ENCODE results near the gene GPR78.

The GPR78 gene

DNA sequence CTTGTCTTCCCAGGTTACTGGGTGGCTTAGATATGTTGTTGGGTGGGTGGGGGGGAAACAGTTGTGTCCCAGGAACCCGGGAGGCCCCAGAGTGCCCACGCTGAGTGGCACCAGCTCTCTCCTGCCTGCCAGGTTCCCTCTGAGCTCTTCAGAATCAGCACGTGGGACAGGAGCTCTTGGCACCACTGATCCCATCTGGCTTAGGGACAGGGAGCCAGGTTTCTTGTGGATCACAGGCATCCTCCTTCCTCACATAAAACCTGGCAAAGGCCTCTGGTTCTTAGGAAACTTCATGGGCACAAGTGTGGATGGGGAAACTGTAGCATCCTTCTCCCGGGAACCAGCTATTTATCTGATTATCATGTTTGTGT, 3.4 kb downstream of the GPR78 start:
- TF ChIP-seq POLR2AphosphoS5 (IDR thresholded peaks at IDR 0.05; ENCODE audit: low read depth, low read length) (no peak), TAF1 (IDR thresholded peaks at IDR 0.05; ENCODE audit: borderline replicate concordance, insufficient read depth, low read length) (no peak), SIN3A (IDR thresholded peaks at IDR 0.05; ENCODE audit: borderline replicate concordance, insufficient read depth, low read length) (no peak), FOXP2 (optimal IDR thresholded peaks at IDR 0.05; ENCODE audit: borderline replicate concordance, extremely low read depth, extremely low read length, insufficient read depth) (no peak)
- TF ChIP-seq, protein P1, sequence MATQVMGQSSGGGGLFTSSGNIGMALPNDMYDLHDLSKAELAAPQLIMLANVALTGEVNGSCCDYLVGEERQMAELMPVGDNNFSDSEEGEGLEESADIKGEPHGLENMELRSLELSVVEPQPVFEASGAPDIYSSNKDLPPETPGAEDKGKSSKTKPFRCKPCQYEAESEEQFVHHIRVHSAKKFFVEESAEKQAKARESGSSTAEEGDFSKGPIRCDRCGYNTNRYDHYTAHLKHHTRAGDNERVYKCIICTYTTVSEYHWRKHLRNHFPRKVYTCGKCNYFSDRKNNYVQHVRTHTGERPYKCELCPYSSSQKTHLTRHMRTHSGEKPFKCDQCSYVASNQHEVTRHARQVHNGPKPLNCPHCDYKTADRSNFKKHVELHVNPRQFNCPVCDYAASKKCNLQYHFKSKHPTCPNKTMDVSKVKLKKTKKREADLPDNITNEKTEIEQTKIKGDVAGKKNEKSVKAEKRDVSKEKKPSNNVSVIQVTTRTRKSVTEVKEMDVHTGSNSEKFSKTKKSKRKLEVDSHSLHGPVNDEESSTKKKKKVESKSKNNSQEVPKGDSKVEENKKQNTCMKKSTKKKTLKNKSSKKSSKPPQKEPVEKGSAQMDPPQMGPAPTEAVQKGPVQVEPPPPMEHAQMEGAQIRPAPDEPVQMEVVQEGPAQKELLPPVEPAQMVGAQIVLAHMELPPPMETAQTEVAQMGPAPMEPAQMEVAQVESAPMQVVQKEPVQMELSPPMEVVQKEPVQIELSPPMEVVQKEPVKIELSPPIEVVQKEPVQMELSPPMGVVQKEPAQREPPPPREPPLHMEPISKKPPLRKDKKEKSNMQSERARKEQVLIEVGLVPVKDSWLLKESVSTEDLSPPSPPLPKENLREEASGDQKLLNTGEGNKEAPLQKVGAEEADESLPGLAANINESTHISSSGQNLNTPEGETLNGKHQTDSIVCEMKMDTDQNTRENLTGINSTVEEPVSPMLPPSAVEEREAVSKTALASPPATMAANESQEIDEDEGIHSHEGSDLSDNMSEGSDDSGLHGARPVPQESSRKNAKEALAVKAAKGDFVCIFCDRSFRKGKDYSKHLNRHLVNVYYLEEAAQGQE (IDR thresholded peaks at IDR 0.05; ENCODE audit: insufficient read depth in 1 of 2, low read depth in 2 of 2, low read length in 2 of 2): no peak

DNA sequence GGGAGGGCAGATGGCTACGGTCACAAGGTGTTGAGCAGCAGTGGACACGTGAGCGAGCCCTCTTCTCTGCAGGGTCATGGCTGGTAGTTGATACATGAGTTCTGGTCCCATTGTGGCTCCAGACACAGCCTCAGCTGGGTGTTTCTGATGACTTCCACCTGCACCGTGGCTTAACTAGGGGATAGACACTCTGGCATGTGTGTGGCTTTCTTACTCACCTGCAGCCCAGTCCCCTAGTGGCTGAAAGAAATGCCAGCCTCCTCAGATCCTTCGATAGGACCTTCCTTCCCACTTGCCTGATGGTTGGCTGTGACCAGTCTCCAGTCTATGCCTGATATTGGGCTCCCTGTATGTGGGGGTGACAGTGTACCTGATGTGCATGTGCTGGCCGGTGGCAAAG, 5.0 kb downstream of the GPR78 start:
- no peak for TF ChIP-seq POLR2AphosphoS5 (IDR thresholded peaks at IDR 0.05; ENCODE audit: low read depth, low read length)
- TF ChIP-seq TAF1 (IDR thresholded peaks at IDR 0.05; ENCODE audit: borderline replicate concordance, insufficient read depth, low read length): no peak
- no peak for TF ChIP-seq FOXP2 (optimal IDR thresholded peaks at IDR 0.05; ENCODE audit: borderline replicate concordance, extremely low read depth, extremely low read length, insufficient read depth)
- TF ChIP-seq SIN3A (IDR thresholded peaks at IDR 0.05; ENCODE audit: borderline replicate concordance, insufficient read depth, low read length): no peak
- TF ChIP-seq, protein P1 (IDR thresholded peaks at IDR 0.05; ENCODE audit: insufficient read depth in 1 of 2, low read depth in 2 of 2, low read length in 2 of 2): no peak

DNA sequence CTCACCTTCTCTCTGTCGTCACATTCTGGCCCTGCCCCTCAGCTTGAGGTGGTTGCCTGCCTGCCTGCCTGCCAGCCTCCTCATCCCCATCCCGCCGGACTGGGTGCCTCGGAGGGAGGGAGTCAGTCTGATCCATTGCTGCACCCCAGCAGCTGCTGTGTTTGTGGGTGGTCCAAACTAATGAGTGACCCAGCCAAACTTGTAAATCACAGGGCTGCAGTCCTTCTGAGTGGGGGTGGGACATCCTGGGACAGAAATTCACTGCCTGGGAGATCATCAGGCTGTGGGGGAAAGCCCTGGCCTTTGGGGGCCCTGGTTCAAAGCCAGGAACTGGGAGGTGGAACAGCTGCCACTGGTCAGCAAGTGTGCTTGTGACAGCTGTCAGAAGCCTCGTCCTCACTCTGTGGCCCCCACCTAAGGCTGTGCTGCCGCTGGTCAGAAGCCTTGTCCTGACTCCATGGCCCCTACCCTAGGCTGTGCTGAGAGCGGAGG, 5.6 kb downstream of the GPR78 start:
- TF ChIP-seq POLR2AphosphoS5 (IDR thresholded peaks at IDR 0.05; ENCODE audit: low read depth, low read length): no peak

DNA sequence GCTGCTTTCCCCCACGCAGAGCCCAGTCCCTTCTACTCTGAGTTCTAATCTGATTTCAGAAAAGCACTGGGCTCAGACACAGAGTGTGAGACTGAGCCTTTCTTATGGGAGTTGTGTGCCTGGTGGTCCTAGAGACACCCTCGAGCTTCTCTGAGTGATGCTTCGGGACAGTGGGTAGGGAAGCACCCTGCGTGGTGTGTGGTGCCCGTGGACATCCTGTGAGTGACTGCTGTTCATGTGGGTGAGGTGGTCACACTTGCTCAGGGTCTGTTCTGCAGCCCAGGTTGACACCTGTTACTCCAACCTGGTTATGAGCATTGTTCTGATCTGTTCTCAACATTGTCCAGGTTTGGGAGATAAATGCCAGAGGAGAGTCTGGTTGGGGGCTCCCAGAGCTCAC, 6.1 kb downstream of the GPR78 start:
- no peak for TF ChIP-seq TAF1 (IDR thresholded peaks at IDR 0.05; ENCODE audit: borderline replicate concordance, insufficient read depth, low read length)
- TF ChIP-seq SIN3A (IDR thresholded peaks at IDR 0.05; ENCODE audit: borderline replicate concordance, insufficient read depth, low read length): no peak
- TF ChIP-seq POLR2AphosphoS5 (IDR thresholded peaks at IDR 0.05; ENCODE audit: low read depth, low read length): no peak
- TF ChIP-seq, protein P1 (IDR thresholded peaks at IDR 0.05; ENCODE audit: insufficient read depth in 1 of 2, low read depth in 2 of 2, low read length in 2 of 2): no peak
- no peak for TF ChIP-seq FOXP2 (optimal IDR thresholded peaks at IDR 0.05; ENCODE audit: borderline replicate concordance, extremely low read depth, extremely low read length, insufficient read depth)

DNA sequence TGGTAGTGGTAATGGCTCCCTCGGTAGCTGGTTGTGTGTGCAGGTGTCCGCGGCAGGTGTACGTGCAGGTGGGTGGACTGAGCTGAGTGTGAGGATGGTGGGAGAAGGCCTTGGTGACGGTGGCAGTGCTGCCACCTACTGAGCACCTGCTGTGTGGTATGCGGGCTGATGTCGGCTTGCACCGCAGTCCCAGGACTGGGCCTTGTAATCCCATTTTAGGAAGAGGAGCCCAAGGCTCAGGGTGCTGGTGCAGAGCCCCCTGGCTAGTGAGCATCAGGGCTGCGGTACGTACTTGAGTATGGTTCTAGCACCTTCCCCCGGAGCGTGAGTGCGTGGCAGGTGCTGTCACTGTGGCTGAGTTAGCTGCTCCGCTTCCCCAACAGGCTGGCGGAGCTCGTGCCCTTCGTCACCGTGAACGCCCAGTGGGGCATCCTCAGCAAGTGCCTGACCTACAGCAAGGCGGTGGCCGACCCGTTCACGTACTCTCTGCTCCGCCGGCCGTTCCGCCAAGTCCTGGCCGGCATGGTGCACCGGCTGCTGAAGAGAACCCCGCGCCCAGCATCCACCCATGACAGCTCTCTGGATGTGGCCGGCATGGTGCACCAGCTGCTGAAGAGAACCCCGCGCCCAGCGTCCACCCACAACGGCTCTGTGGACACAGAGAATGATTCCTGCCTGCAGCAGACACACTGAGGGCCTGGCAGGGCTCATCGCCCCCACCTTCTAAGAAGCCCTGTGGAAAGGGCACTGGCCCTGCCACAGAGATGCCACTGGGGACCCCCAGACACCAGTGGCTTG, 6.7 kb downstream of the GPR78 start:
- TF ChIP-seq FOXP2 (optimal IDR thresholded peaks at IDR 0.05; ENCODE audit: borderline replicate concordance, extremely low read depth, extremely low read length, insufficient read depth): no peak
- TF ChIP-seq POLR2AphosphoS5 (IDR thresholded peaks at IDR 0.05; ENCODE audit: low read depth, low read length): no peak
- no peak for TF ChIP-seq TAF1 (IDR thresholded peaks at IDR 0.05; ENCODE audit: borderline replicate concordance, insufficient read depth, low read length)
- TF ChIP-seq SIN3A (IDR thresholded peaks at IDR 0.05; ENCODE audit: borderline replicate concordance, insufficient read depth, low read length): no peak

DNA sequence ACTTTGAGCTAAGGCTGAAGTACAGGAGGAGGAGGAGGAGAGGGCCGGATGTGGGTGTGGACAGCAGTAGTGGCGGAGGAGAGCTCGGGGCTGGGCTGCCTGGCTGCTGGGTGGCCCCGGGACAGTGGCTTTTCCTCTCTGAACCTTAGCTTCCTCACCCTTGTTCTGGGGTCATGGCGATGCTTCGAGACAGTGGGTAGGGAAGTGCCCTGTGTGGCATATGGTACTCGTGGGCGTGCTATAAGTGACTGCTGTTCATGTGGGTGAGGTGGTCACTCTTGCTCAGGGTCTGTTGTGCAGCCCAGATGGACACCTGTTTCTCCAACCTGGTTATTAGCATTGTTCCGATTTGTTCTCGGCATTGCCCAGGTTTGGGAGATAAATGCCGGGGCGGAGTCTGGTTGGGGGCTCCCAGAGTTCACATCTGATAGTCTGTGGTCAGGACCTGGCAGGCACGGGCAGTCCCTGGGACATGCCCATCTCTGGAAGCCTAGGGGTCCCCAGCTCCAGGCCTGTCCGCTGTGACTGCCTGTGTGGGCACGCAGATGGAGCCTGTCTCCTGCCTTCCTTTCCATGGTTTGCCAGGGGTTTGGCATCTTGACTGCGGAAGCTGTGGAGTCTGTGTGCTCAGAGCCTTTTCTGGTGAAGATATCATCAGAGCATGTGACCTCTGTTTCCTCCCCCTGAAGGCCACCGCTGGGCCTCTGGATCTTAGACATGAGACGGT, 7.4 kb downstream of the GPR78 start:
- TF ChIP-seq FOXP2 (optimal IDR thresholded peaks at IDR 0.05; ENCODE audit: borderline replicate concordance, extremely low read depth, extremely low read length, insufficient read depth) (no peak), TAF1 (IDR thresholded peaks at IDR 0.05; ENCODE audit: borderline replicate concordance, insufficient read depth, low read length) (no peak), POLR2AphosphoS5 (IDR thresholded peaks at IDR 0.05; ENCODE audit: low read depth, low read length) (no peak), SIN3A (IDR thresholded peaks at IDR 0.05; ENCODE audit: borderline replicate concordance, insufficient read depth, low read length) (no peak)
- TF ChIP-seq, protein P1 (IDR thresholded peaks at IDR 0.05; ENCODE audit: insufficient read depth in 1 of 2, low read depth in 2 of 2, low read length in 2 of 2): no peak

All from PFSK-1 (cell line).